ENCODE results near the gene LRG1.

DNA sequence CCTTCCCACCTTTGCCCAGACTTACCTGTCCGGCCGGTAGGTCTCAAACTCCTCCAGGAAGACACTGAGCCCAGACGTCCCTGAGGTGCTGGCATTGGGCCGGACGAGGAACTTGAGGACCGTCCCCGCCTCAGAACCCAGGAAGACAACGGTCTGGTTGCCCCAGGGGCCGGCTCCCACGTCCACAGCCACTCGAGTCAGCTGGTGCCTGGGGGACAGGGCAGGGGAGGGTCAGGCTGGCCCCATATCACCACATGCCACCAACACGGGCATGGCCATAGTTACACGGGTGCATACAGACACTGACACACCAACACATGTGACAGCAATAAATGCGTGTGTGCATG, 8.4 kb upstream of the LRG1 start:
- TF ChIP-seq, protein P1, sequence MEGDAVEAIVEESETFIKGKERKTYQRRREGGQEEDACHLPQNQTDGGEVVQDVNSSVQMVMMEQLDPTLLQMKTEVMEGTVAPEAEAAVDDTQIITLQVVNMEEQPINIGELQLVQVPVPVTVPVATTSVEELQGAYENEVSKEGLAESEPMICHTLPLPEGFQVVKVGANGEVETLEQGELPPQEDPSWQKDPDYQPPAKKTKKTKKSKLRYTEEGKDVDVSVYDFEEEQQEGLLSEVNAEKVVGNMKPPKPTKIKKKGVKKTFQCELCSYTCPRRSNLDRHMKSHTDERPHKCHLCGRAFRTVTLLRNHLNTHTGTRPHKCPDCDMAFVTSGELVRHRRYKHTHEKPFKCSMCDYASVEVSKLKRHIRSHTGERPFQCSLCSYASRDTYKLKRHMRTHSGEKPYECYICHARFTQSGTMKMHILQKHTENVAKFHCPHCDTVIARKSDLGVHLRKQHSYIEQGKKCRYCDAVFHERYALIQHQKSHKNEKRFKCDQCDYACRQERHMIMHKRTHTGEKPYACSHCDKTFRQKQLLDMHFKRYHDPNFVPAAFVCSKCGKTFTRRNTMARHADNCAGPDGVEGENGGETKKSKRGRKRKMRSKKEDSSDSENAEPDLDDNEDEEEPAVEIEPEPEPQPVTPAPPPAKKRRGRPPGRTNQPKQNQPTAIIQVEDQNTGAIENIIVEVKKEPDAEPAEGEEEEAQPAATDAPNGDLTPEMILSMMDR (IDR thresholded peaks at IDR 0.05) = no peak
- TF ChIP-seq POLR2A (IDR thresholded peaks at IDR 0.05) = no peak
